ENCODE data around the gene RYR3.

RYR3 gene

GRCh38 chr15:33451385-33451784 is 140.6 kb downstream of the RYR3 start:
- DNase-seq (ENCODE audit: low spot score), result no peak

- DNase-seq (ENCODE audit: low spot score), result no peak
Measured at GRCh38 chr15:33453761-33454160, 143.0 kb downstream of the RYR3 start.

- no peak for DNase-seq (ENCODE audit: low spot score)
Measured at GRCh38 chr15:33454346-33454745, 143.6 kb downstream of the RYR3 start.

GRCh38 chr15:33454996-33455395 is 144.2 kb downstream of the RYR3 start:
- no peak for DNase-seq (ENCODE audit: low spot score)

- DNase-seq (ENCODE audit: low spot score), result no peak
Measured at GRCh38 chr15:33458421-33458820, 147.7 kb downstream of the RYR3 start.

- no peak for DNase-seq (ENCODE audit: low spot score)
Measured at GRCh38 chr15:33460166-33460805, 149.5 kb downstream of the RYR3 start.

GRCh38 chr15:33461671-33462070 is 150.9 kb downstream of the RYR3 start:
- DNase-seq (ENCODE audit: low spot score), result no peak

- DNase-seq (ENCODE audit: low spot score), result no peak
Measured at GRCh38 chr15:33467146-33467815, 156.5 kb downstream of the RYR3 start.

GRCh38 chr15:33467816-33468163 is 157.0 kb downstream of the RYR3 start:
- DNase-seq (ENCODE audit: low spot score), result no peak

GRCh38 chr15:33468740-33469139 is 158.0 kb downstream of the RYR3 start:
- no peak for DNase-seq (ENCODE audit: low spot score)

GRCh38 chr15:33473005-33473404 is 162.2 kb downstream of the RYR3 start:
- no peak for DNase-seq (ENCODE audit: low spot score)

GRCh38 chr15:33473714-33474113 is 162.9 kb downstream of the RYR3 start:
- no peak for DNase-seq (ENCODE audit: low spot score)

GRCh38 chr15:33476076-33476475 is 165.3 kb downstream of the RYR3 start:
- DNase-seq (ENCODE audit: low spot score), result no peak

- no peak for DNase-seq (ENCODE audit: low spot score)
Measured at GRCh38 chr15:33476908-33477307, 166.1 kb downstream of the RYR3 start.

- DNase-seq (ENCODE audit: low spot score), result no peak
Measured at GRCh38 chr15:33489335-33489734, 178.6 kb downstream of the RYR3 start.

- DNase-seq (ENCODE audit: low spot score), result no peak
Measured at GRCh38 chr15:33490703-33491102, 179.9 kb downstream of the RYR3 start.

- DNase-seq (ENCODE audit: low spot score), result no peak
Measured at GRCh38 chr15:33492434-33493052, 181.8 kb downstream of the RYR3 start.

GRCh38 chr15:33494306-33494705 is 183.5 kb downstream of the RYR3 start:
- no peak for DNase-seq (ENCODE audit: low spot score)

- DNase-seq (ENCODE audit: low spot score), result no peak
Measured at GRCh38 chr15:33500432-33501195, 189.8 kb downstream of the RYR3 start.

- DNase-seq (ENCODE audit: low spot score), result no peak
Measured at GRCh38 chr15:33503681-33504080, 192.9 kb downstream of the RYR3 start.

- no peak for DNase-seq (ENCODE audit: low spot score)
Measured at GRCh38 chr15:33506781-33507296, 196.1 kb downstream of the RYR3 start.

GRCh38 chr15:33508703-33509102 is 197.9 kb downstream of the RYR3 start:
- no peak for DNase-seq (ENCODE audit: low spot score)

- DNase-seq (ENCODE audit: low spot score), result no peak
Measured at GRCh38 chr15:33515121-33515520, 204.4 kb downstream of the RYR3 start.
